G401 (cell line): ENCODE data around the gene HPN. TPM values are rescaled to one million over a fixed set of nuclear protein-coding genes. Genes with fewer than 3 reads are reported as not detected.
A peak's percentile ranks its signal among the peaks of the same experiment; 100 is the strongest.

ENCODE experiments used
- DNase-seq: peaks from one replicate; pipeline ENCODE4 v3.0.0-alpha.2; 2015; ENCODE audit warnings: low spot score
- in situ Hi-C: cut with HindIII; loops from 2 replicates; pipeline ENCODE4 v1.10.0; 2016; ENCODE audit warnings: low sequenced_read_pairs, mixed read lengths
- total RNA-seq: library from RNA; depleted of rRNA; stranded (reverse); fragments of >200 nt; shearing (Covaris generic); gene quantifications from 2 replicates; pipeline ENCODE4 v1.2.3, GENCODE V29; 2014

Gene HPN
- total RNA-seq, 1 experiment from 2014 or later: not detected

GRCh38 chr19:35054626-35055025 is 13.1 kb downstream of the HPN start:
- in situ Hi-C loops: no loop called here
- DNase-seq: no peak

GRCh38 chr19:35055715-35056179 is 14.2 kb downstream of the HPN start:
- peak; percentile 66 for DNase-seq
- in situ Hi-C loops: no loop called here

- in situ Hi-C loops: no loop called here
- DNase-seq: peak; percentile 92
Measured at GRCh38 chr19:35056513-35057063, 15.1 kb downstream of the HPN start.

GRCh38 chr19:35058370-35058769 is 16.8 kb downstream of the HPN start:
- DNase-seq: no peak
- in situ Hi-C loops: no loop called here

- in situ Hi-C loops: no loop called here
- DNase-seq: no peak
Measured at GRCh38 chr19:35059006-35059798, 17.7 kb downstream of the HPN start.

- in situ Hi-C loops: no loop called here
- no peak for DNase-seq
Measured at GRCh38 chr19:35059799-35060091, 18.2 kb downstream of the HPN start.

GRCh38 chr19:35060160-35060855 is 18.8 kb downstream of the HPN start:
- no peak for DNase-seq
- in situ Hi-C loops: no loop called here

- in situ Hi-C loops: no loop called here
- DNase-seq: no peak
Measured at GRCh38 chr19:35061583-35062373, 20.3 kb downstream of the HPN start.

GRCh38 chr19:35062942-35063341 is 21.4 kb downstream of the HPN start:
- in situ Hi-C loops: no loop called here

GRCh38 chr19:35063940-35064818 is 22.7 kb downstream of the HPN start:
- in situ Hi-C loops: no loop called here
- DNase-seq: no peak

More at GRCh38 chr19:35062942-35063341, 21.4 kb downstream of the HPN start:
- DNase-seq: no peak

GRCh38 chr19:35065574-35065973 is 24.1 kb downstream of the HPN start:
- DNase-seq: no peak
- in situ Hi-C loops: no loop called here

- no peak for DNase-seq
- in situ Hi-C loops: no loop called here
Measured at GRCh38 chr19:35066121-35066520, 24.6 kb downstream of the HPN start.

- in situ Hi-C loops: no loop called here
- peak; percentile 89 for DNase-seq
Measured at GRCh38 chr19:35066691-35067563, 25.4 kb downstream of the HPN start.

GRCh38 chr19:35068941-35069634 is 27.6 kb downstream of the HPN start:
- no peak for DNase-seq
- in situ Hi-C loops: no loop called here

- in situ Hi-C loops: no loop called here
Measured at GRCh38 chr19:35069696-35070095, 28.2 kb downstream of the HPN start.

GRCh38 chr19:35070471-35070870 is 28.9 kb downstream of the HPN start:
- DNase-seq: no peak
- in situ Hi-C loops: no loop called here

More at GRCh38 chr19:35069696-35070095, 28.2 kb downstream of the HPN start:
- no peak for DNase-seq

GRCh38 chr19:35073516-35073915 is 32.0 kb downstream of the HPN start:
- in situ Hi-C loops: no loop called here
- DNase-seq: no peak
